ENCODE measurements around the gene FHOD3. TPM values are rescaled to one million over a fixed set of nuclear protein-coding genes. Genes with fewer than 3 reads are reported as not detected.

Gene FHOD3
- total and polyA plus RNA-seq, 2 of the 8 experiments (the other 6 are each of a cell fraction or from before 2014, with no cell fraction given) = 9.7 to 10.5 TPM

- no peak for TF ChIP-seq CHD7 (IDR thresholded peaks at IDR 0.05; ENCODE audit: insufficient replicate concordance, low read length)
- no peak for TF ChIP-seq NRF1 (IDR thresholded peaks at IDR 0.05; ENCODE audit: low read depth, low read length)
- no peak for TF ChIP-seq BACH1 (IDR thresholded peaks at IDR 0.05; ENCODE audit: low read length)
- no peak for TF ChIP-seq MAX (IDR thresholded peaks at IDR 0.05)
- no peak for TF ChIP-seq USF2 (IDR thresholded peaks at IDR 0.05; ENCODE audit: low read length)
- no peak for TF ChIP-seq ATF2 (IDR thresholded peaks at IDR 0.05; ENCODE audit: low read length)
- TF ChIP-seq RBBP5 (IDR thresholded peaks at IDR 0.05; ENCODE audit: borderline replicate concordance, low read depth, low read length) = no peak
- no peak for TF ChIP-seq BCL11A (IDR thresholded peaks at IDR 0.05; ENCODE audit: low read depth in 2 of 2, low read length in 2 of 2)
- no peak for TF ChIP-seq RXRA (IDR thresholded peaks at IDR 0.05; ENCODE audit: insufficient read depth, low read depth, low read length)
Measured at GRCh38 chr18:36675542-36675941, 378.0 kb downstream of the FHOD3 start (continued).
